ENCODE measurements around the gene PLXNA4.

The PLXNA4 gene

DNA sequence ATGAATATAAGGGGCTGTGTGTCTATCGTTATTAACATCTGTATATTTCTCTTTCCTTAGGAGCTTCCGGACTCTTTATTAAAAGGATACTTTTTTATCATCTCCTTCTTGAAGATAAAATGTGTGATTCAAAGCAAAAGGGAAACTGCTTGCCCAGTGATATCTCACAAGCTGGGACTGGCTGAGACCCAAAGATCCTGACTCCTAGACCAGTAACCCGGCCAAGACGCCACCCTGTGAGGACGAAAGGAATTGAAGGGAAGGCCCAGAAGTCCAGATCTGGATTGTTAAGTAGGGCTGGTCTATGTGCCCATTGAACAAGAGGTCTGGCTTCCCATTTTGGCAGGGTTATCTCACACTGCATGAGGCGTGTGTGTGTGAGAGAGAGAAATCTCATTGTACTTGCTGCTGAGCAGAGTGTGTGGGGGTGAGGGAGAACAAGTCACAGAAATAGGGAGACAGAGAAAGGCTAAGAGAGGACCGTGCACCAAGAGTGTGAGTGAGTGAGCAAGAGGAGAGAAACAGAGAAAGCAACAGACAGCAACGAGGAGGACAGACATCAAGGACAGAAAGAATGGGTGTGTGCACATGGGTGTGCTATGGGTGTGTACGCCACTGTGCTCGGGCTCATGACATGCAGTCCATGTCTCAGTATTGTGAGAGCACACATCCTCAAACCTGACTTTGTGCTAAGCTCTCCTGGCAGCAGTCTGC lies 75.4 kb downstream of the PLXNA4 start:
- DNase-seq: no peak

DNA sequence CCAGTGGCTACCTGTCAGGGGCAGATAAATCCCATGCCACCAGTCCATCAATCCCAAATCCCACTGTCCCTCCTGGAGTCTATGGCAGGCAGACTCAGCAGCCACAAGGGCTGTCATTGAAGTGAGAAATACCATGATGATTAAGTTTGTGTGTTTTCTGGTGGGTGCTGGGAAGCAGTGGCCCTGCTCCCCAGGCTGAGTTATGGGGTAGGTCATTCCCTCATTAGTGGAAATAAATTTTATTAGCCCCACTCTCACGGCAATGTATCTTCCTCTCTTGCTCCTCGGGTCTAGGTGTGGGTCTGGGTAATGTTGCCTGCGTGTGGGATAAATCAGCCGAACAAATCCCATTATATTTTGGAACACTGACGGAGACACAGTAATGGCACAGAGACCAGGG lies 76.8 kb downstream of the PLXNA4 start:
- no peak for DNase-seq

DNA sequence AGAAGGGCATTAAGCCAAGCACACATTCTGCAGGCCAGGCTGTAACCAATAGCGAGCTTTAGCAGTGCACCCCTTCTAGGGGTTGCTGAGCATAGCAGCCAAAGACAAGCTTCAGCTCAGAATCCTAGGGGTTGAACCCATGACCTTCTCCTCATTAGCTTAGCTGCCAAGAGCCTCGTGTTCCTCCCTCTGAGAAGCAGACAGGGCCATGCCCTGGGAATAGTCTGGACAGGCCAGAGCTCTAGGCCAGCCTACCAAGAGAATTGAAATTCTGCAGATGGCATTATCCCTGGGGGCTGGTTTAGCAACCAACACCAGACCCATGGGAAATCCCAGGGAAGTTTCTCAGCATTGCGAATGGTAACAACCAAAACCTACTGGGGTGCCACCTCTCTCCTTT lies 77.2 kb downstream of the PLXNA4 start:
- DNase-seq: no peak

DNA sequence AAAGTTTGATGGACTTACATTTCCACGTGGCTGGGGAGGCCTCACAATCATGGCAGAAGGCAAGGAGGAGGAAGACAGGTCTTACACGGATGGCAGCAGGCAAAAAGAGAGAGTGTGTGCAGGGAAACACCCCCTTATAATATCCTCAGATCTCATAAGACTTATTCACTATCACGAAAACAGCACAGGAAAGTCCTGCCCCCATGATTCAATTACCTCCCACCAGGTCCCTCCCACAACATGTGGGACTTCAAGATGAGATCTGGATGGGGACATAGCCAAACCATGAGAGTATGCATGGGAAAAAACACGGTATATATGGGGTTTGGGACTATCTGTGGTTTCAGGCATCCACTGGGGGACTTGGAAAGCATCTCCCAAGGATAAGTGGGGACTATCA lies 78.0 kb downstream of the PLXNA4 start:
- DNase-seq: no peak

DNA sequence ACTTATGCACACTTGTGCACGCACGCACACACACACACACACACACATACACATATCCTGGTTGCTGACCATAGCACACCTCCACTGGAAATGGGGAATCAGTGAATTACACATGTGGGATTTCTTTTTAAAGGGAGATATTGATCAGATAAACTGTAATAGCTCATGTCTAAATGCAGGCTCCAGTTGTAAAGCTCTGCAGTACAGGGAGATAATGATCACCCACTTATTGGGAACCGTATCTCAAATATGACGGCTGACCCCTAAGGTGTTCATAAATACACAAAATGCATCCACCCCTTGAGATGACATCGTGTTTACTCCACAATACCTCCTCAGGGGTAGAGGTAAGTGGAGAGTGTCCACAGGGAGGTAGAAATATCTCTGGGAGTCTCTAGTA lies 79.2 kb downstream of the PLXNA4 start:
- no peak for DNase-seq

DNA sequence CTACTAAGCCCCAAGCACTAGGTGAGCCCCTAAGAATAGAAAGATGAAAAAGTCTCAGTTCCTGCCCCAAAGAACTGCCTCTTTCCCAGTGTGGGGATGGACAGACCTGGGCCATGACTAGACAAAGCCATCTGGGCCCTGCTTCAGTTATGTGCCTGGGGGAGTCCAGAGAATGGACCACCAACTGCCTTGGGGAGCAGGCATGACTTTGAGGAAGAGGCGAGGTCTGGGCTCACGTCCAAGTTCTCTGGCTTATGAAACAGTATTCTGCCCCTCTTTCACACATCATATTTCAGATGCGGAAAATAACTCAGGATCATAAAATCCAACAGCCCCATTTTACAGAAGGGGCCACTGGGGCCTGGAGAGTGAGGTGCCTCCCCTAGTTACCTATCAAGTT lies 80.3 kb downstream of the PLXNA4 start:
- no peak for DNase-seq

DNA sequence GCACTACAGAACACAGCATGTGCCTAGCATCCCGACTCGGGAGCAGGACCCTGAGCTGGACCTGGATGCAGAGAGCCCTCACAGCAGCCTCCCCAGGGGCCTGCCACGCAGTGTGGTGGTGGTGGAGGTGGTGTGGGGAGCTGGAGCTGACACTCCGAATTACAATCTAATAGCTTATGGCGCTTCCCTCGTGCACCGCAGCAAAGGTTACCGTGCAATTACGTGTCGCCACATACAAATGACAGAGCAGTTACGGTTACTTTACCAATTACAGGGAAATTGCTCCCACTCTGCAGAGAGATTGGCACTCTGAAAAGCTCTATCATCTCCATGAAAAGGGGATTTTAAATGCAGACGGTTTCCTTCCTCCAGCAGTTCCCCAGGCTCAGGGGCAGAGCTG lies 81.8 kb downstream of the PLXNA4 start:
- DNase-seq: no peak

DNA sequence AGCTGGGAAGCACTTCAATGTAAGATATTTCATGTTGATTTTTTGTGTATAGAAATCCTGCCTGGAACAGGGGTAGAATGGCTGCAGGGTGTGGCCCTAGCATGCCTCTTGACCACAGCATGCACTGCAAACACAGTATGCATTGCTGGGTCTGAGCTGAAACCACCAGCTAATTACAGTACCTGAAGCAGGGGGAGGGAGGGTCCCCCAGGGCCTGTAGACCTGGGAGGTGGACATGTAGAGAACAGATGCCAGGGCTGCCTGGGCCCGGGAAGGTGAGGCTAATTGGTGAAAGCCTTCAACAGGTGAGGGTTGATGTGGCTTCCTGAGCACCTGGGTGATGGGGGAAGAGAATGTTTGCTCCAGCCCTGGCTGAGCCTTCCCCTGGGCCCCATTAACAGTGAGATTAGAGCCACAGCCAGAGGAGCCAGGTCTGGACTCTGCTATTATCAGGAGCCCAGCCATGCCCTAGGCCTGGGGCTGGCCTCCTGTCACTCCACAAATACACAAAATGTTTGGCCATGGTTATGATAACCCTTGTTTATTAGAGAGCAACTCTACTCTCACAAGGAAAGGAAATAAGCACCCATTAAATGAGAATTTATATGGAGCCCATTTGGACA lies 83.3 kb downstream of the PLXNA4 start:
- no peak for DNase-seq

DNA sequence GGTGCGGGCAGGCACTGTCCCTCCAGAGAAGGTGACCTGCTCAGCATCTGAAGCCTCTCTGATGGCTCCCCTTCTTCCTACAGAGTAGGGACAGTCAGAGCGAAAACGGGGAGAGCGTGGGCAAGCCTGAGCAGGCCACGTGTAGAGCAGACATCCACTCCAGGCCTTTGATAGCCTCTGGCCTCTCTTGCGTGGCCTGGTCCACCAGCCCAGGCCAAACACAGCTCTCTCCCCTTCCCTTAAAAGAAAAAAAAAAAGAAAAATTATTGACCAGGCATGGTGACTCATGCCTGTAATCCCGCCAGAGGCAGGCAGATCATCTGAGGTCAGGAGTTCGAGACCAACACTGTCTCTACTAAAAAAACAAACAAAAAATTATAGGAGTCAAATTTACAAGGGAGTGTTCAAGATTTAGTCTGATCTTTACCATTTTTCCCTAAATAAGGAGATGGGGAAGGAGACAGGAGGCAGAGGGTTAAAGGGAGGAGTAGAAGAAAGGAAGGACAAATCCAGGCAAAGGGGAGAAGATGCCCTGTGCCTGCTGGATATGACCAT lies 84.8 kb downstream of the PLXNA4 start:
- no peak for DNase-seq

DNA sequence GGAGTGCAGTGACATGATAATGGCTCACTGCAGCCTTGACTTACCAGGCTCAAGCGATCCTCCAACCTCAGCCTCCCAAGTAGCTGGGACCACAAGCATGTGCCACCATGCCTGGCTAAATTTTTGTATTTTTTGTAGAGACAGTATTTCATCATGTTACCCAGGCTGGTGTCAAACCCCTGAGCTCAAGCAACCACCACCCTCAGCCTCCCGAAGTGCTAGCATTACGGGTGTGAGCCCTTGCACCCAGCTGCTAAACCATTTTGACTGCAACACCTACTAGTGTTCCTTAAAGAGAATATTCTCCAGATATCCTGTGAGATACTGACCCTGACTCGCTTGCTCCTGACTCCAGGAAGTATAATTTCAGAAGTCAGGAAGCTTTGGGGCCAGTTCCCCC lies 85.8 kb downstream of the PLXNA4 start:
- DNase-seq: no peak

DNA sequence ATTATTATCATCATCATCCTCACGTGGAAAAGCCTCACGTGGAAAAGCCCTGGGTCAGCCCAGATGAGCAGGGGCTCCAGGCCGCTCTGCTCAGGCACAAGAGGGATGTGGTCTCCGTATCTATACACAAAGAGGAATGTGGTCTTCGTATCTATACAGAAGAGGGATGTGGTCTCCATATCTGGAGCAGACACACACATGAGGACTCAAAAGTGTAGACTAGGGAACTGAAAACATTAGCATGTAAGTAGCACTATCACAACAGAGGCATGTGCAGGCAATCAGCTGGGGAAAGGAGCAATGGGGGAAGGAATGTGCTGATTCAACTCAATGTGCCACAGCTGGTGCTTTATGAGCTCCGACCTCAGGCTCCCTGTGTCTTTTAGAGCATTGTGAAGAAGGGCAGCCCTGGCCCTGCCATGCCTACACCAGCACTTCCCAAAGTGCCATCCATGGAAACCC lies 86.5 kb downstream of the PLXNA4 start:
- no peak for DNase-seq

DNA sequence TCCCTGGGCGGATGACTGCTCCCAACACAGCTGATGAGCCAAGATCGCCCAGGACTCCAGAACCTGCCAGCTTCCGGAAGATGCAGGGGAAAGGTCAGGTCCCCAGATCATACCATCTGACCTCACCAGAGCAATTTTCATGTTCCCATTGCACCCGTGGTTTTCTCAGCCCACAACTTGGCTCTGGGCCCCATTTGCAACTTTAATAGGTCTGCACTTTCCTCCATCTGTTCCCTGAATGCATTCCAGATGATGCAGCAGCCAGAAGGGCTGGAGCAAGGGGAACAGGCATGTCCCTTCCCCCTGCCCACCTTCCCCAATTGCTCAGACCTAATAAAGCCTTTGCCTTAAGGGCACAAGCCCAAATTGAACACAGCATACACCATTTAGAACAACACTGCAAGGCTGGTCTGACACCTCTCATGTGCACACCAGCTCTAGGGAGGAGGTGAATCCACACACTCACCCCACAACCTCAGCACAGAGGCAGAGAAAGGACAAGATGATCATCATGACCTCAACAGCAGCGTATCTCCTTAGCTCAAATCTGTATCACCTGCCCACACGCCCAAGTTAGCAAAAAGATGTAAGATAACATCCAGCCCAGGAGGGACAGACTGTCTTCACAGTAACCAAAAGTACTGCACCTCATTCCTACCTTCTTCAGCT lies 87.5 kb downstream of the PLXNA4 start:
- DNase-seq: no peak

DNA sequence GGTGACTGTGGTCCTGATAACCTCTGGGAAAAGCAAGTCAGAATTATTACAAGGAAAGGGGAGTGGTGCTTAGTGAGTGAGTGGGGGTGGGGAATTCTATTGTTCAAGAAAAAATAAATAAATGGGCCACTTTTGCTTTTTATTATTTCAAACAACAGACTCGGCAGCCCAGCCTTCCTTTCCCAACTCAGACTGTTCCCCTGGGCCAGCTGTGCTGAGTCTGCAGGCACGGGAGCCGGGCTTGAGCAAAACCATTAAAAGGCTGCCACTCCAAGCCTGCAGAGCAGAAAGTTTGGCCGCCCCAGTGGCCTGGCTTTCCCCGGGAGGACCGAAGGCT lies 90.0 kb downstream of the PLXNA4 start:
- no peak for DNase-seq

DNA sequence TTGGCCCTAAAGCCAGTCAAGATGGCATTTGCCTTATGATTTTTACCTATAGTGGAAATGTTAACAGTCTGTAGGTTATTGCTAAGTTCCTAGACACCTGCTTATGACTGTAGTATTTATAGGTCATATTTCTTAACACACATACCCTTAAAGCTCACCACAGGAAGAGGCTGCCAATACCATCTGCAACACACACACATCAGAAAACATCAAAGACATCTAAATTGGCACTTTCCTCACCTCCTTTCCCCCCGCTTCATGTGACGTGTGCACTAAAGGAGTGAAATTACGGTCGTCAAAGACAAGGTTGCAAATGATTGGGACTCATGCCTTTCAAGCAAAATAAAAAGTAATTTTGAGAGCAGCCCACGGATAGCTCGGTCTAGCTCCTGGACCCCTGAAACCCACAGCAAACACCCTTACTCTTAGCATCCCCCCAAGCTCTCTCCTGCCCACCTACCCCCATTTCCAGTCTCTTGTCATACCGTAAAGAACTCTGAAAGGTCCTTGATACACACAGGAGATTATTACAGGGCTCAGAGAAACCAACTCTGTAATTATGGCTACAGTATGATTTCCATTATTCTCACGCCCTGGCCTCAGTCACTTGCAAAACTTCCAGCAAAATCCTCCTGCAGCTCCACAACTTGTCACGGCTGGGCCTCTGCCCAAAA lies 90.5 kb downstream of the PLXNA4 start:
- DNase-seq: no peak

DNA sequence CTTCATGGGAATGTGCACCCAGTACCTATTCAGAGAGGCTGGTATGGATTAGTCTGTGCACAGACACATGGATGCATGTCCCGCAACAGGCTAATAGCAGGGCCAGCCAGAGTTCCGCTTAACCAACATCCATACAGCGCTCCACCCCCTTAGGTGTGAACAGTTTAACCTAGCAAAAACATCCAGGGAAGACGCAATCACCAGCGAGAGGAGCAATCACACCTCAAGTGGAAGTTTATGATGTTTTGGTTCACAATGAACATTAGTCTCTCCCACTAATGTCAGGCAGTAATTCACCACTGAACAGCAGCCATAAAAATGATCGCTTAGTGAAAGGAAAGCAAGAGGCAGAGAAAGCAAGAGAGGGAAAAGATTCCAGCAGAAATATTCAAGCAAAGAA lies 91.1 kb downstream of the PLXNA4 start:
- no peak for DNase-seq

DNA sequence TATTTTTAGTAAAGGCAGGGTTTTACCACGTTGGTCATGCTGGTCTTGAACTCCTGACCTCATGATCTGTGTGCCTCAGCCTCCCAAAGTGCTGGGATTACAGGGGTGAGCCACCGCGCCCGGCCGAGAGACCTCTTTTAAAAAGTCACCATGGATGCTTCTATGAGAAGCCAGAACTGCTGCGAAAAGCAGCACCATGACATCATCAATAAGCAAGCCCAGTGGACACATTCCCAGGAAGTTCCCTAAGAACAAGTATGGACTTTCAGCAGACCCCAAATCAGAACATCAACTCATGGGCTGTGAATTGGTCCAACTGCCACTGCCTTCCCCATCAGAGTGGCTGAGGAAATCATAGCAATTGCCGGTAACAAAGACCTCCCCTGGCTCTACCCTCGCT lies 93.4 kb downstream of the PLXNA4 start:
- no peak for DNase-seq

DNA sequence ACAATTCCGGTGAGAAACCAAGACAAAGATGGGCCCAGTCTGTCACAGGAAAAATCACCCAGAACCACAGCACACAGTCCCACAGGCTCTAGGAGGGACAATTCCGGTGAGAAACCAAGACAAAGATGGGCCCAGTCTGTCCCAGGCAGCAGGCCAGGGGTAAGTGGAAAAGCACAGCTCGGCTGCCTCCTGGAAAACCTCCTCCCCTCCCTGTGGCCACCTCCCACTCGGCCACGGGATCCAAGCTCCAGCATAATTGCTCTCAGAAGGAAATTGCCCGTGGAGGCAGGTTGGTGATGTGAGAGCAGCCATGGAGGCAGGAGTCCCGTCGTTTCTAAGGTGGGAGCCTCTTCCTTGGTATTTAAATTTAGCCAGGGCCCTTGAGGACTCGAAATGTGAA lies 95.7 kb downstream of the PLXNA4 start:
- DNase-seq: no peak

DNA sequence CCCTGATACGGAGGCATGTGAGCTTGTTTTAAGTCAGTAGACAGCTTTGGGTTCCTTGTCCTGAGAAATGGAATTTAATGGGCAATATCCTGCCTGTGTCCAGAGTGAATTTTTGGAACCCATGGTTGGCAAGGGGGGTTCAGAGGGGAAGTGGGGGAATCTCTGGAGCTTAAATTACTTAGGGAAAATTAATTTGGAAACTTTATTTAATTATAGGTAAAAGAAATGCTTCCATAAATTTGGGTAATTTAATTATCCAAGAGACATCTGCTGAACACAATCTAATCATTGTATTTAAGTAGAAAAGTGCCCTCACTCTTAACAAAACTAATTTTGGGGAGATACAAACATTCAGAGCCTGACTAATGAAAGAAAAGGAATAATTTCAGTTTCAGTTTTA lies 99.7 kb downstream of the PLXNA4 start:
- no peak for DNase-seq

DNA sequence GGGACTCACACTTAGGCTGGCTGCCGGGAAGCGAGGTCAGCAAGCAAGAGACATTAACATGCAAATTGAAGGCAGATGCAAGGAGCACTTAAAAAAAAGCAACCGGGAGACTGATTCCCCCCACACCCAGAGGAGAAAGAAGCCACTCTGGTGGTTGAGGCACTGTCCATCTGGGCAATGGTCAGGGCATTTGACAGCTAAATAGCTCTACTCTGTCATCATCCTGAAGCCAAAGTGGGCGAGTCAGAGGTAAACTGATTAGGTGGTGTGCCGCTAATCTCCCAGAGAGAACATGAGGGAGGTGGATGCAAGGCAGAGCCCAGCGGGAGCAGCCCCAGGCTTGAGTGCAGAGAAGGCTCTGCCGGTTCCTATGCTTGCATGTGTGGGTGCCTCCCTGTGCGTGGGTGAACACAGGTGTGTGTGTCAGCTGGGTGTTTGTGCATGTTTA lies 100.6 kb downstream of the PLXNA4 start:
- no peak for DNase-seq

DNA sequence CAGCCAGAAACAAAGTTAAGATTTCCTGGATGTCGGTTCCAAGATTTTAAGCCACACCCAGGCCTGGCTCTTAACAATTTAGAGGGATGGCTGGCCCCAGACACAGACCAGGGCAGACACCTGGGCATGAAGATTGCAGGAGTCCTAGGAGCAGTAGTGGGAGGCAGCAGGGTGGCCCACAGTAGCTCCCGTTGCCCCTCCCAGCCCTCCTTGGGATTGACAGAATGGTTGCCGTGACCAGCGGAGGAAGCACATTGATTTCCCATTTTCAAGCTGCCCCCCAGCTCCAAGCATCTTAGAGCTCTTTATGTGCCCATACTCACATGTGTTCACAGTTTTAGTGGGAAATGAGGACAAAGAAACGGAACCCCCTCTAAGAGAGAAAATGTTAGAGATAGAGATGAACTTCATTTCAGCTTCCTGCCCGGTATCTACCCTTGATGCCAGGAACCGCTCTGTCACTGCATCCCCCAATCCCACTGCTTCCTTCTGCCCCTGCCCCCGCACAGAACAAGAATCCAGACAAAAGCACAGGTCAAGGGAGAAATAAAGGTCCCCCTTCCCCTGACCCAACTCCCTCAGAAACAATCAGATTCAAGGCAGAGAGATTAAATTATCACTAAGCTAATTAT lies 101.1 kb downstream of the PLXNA4 start:
- no peak for DNase-seq

DNA sequence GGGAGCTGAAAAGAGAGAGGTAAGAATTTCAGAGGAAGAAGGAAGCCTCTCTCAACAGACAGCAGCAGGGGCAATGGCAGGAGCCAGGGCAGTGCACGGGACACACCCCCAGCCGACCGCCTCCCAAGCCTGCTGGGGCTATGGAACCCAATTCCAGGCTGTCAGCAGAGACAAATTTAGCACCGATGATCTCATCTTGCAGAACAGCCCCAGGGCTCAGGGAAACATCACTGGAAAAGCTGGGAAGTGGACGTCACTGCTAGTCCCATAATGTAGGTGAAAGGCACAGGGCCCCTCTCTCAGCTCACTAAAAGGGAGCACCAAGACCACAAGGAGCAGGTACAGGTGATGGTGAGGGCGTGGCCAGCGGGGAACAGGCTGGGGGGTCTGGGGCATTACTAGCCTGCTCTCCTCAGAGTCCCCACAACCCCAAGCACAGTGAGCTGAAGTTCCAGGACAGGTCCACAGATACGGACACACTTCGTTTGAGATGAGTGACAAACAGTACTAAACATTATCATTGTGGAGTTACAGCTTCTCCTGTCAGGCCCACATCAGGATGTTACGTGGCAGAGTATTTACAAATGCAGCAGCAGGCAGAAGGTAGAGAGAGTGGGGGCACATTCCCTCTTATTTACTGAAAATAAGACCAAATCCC lies 103.7 kb downstream of the PLXNA4 start:
- DNase-seq: peak; percentile 17 to 37

DNA sequence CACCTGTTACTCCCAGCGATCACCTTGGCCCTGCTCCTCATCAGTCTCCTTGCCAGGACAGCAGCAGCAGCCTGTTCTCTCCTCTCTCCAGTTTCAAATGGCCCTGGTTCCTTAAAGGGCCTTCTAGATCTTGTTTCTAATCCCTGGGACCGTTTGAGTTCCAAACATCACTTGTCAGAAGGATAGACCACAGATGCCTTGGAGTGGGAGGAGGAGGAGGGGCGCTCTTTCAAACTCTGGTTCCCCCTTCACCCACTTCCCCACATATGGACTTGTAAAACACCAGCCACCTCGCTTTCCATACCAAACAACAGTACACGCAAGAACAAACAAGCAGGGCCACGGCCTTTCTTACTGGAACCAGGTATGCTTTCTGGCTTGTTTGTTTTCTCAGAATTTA lies 104.8 kb downstream of the PLXNA4 start:
- no peak for DNase-seq

DNA sequence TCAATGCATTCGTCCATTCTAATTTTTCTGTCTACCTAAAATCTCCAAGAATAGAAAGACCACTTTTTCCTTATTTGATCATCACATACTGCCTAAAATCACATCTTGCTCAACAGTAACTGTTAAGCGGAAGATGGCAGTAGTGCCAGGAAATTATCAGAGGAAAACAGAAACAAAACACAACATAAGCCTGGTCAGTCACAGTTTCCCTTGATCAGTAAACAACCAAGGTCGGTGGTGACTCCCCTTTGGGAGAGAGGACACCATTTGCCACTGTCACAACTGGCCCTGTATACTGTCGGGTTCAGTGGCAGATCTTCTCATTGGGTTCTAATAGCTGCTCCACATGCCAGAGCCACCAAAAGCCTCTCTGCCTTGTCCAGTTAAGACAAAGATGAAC lies 106.6 kb downstream of the PLXNA4 start:
- no peak for DNase-seq
